ENCODE data around the gene PGAP6.

- TF ChIP-seq CTCF (IDR thresholded peaks at IDR 0.05) (no peak), POLR2AphosphoS5 (IDR thresholded peaks at IDR 0.05) (no peak)
Measured at GRCh38 chr16:373020-373598, 8.7 kb downstream of the PGAP6 start.

Data from breast epithelium (tissue), 3 donors.